ENCODE measurements around the gene CCR7. TPM values are rescaled to one million over a fixed set of nuclear protein-coding genes. Genes with fewer than 3 reads are reported as not detected.

CCR7 gene
- total RNA-seq, 4 donors from 2014 or later: 0.37 to 1.9 TPM; not detected in 2

DNA sequence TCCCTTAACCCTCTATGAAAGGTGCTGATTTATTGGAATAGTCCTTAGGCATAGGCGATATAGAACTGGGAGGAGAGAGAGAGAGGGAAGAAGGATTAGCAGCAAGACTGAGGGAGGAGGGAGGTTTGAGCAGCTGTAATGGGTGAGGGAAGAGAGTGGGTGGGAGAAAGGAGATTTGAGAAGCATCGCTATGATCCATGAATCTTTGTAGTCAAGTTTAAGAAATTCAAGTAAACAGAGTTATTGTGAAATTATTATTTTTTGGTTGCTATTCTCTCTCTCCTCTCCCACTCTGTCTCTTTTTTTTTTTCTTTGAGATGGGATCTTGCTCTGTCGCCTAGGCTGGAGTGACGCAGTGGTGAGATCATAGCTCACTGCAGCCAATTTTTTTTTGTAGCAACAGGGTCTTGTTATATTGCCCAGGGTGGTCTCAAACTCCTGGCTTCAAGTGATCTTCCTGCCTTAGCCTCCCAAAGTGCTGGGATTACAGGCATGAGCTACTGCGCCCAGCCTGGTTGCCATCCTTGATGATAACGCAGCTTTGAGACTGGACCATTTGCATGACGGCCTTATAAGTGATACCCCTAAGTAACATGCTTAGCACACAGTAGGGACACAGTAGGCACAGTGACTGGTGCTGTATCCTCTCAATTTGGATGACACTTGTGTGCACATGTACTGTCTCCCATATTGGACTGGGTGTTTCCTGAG is 42.9 kb downstream of the CCR7 start:
- TF ChIP-seq, protein P1, sequence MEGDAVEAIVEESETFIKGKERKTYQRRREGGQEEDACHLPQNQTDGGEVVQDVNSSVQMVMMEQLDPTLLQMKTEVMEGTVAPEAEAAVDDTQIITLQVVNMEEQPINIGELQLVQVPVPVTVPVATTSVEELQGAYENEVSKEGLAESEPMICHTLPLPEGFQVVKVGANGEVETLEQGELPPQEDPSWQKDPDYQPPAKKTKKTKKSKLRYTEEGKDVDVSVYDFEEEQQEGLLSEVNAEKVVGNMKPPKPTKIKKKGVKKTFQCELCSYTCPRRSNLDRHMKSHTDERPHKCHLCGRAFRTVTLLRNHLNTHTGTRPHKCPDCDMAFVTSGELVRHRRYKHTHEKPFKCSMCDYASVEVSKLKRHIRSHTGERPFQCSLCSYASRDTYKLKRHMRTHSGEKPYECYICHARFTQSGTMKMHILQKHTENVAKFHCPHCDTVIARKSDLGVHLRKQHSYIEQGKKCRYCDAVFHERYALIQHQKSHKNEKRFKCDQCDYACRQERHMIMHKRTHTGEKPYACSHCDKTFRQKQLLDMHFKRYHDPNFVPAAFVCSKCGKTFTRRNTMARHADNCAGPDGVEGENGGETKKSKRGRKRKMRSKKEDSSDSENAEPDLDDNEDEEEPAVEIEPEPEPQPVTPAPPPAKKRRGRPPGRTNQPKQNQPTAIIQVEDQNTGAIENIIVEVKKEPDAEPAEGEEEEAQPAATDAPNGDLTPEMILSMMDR (IDR thresholded peaks at IDR 0.05): no peak
- peak; percentile 57 for ATAC-seq (ENCODE audit: low FRiP score)
- DNase-seq (ENCODE audit: low spot score): no peak

DNA sequence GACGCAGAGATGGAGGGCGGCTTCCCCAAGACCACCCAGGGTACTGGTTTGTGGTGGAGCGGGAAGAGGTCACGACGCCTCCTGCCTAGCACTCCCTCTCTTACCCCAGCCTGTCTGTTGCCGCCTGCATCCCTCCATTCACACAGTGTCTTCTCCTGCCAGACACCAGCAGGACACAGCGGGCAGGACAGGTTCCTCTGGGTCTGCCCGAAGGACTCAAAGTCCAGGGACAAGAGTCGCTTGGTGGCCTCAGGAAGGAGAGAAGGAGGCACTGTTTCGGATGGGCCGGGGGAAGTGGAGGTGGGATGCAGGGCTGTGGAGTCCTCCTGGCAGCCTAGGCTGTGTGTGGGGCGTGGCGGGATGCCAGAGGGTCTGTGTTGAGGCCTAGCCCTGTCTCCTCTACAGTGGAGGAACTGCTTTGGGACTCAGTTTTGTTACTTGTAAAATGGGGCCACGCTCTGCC is 44.2 kb downstream of the CCR7 start:
- DNase-seq (ENCODE audit: low spot score) (no peak), ATAC-seq (ENCODE audit: low FRiP score) (no peak)
- TF ChIP-seq, protein P1 (IDR thresholded peaks at IDR 0.05): no peak

DNA sequence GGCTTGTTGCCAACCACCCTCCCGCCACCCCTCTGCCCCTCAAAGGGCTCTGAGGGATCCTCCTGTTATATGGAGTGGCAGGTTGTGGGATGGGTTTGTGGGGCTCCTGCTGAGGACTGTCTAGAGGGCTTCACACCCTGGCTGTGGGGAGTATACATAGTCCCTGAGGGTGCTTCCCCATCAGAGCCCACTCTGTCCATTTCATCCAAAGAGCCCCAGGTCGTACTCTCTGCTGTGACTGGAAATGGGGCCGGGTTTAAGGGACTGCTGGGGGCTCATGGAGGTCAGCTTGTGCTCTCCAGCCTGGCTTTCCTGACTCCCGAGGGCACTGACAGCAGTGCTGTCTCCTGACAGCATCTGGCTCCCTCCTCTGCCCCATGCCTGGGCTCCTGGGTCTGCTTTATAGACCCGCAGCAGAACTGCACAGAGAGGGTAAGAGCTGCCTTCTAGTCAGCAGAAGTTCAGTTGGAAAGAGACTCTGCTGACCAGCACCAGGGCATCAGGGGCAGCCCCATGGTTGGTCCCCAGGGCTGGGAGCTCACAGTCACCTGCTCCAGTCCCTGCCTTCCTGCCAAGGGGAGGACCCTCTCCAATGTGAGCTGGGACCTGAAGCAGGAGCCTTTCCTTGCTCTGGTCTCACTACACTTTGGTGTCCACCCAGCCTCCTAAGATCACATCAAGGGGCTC is 46.0 kb downstream of the CCR7 start:
- DNase-seq (ENCODE audit: low spot score) (no peak), ATAC-seq (ENCODE audit: low FRiP score) (no peak)
- TF ChIP-seq, protein P1 (IDR thresholded peaks at IDR 0.05): no peak

DNA sequence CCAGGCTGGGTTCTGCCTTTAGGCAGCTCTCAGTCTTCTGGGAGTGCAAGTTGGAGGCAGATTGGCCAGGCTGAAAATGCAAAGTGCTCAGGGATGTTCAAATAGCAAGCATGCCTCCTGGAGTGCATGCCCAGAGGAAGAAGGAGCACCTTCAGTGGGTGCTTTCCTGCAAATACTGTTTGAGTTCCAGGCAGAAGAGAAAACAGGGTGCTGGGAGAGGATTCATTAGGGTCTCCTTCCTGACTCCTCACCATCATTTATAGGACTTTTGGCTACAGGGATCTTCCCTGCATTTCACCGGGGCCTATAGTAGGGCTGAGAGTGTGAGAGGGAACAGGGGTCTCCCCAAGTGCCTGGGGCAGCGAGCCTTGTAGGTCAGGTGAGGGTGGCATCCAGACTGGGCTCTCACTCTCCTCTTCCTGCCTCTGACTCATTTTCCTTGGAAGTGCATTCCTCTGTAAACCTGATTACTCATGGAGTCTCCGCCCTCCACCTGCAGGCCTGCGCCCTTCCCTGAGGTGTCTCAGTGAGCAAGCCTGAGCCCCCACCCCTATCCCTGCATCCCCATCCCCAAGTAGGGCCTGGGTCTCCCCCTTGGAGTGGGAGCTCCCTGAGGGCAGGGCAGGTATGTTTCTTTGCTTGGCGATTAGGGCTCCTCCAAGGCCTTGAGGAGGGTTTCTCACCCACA is 46.7 kb downstream of the CCR7 start:
- TF ChIP-seq, protein P1 (IDR thresholded peaks at IDR 0.05): no peak
- ATAC-seq (ENCODE audit: low FRiP score): peak; percentile 59
- DNase-seq (ENCODE audit: low spot score): no peak

DNA sequence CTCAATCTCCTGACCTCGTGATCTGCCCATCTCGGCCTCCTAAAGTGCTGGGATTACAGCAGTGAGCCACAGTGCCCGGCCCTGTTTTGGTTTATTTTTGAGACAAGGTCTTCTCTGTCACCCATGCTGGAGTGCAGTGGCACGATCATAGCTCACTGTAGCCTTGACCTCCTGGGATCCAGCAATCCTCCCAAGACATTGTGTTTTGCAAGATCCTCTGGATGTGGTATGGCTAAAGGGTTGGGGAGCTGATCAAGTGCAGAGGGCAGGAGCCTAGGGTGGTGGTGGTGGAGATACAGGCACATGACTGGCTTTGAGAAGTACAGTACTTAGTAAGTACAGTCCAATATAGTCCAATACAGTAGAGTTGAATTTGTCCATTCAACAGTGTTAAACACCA is 47.3 kb downstream of the CCR7 start:
- TF ChIP-seq, protein P1 (IDR thresholded peaks at IDR 0.05): no peak
- no peak for ATAC-seq (ENCODE audit: low FRiP score)
- DNase-seq (ENCODE audit: low spot score): no peak

DNA sequence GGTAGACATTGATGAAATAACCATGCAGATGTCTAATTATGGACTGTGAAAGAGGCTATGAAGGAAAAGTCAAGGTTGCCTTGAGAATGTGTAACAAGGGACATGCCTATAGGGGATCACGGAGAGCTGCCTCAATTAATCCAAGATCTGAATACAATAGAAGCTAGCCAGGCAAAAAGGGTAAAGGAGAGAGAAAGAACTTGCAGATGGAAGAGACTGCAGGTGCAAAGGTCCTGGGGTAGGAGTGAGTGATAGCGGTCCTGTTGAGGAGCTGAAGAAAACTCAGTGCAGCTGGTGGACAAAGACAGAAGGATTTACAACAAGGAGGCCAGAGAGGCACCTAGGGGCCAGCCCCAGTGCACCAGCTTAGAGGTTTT is 48.0 kb downstream of the CCR7 start:
- ATAC-seq (ENCODE audit: low FRiP score): no peak
- TF ChIP-seq, protein P1 (IDR thresholded peaks at IDR 0.05): no peak
- no peak for DNase-seq (ENCODE audit: low spot score)
